SW 1271 (cell line): ENCODE data around the gene HTR2A.
"Not testable (repeated sequence)": the region's sequence is repeated elsewhere in the genome, so short reads cannot be mapped to it uniquely, and the experiment has no call there.

Source experiments
- DNase-seq, 2 experiments: peaks; one replicate each; lab custom pipeline; 2025; lab: John Stamatoyannopoulos, UW

Gene HTR2A

GRCh38 chr13:46810440-46810839 lies 86.4 kb downstream of the HTR2A start:
- DNase-seq, result no peak

- not testable (repeated sequence) for DNase-seq
Observed at GRCh38 chr13:46804921-46805320, 91.9 kb downstream of the HTR2A start.

DNA sequence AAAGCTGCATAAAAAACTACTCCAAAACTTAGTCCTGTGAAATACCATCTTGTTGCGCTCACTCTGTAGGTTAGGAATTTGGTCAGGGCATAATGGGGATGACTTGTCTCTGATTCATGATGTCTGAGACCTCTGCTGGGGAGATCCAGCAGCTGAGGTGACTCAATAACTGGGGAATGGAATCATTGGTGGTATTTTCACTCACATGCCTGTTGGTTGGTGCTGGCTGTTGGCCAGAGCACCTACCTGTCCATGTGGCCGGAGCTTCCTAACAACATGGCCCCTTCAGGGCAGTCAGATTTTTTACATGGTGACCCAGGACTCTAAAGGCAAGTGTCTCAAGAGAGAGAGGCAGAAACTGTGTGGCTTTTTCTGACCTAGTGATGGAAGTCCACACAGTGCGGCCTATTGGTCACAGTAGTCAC lies 92.5 kb downstream of the HTR2A start:
- DNase-seq, result peak; percentile 82 to 85

- no peak for DNase-seq
Observed at GRCh38 chr13:46803586-46803985, 93.3 kb downstream of the HTR2A start.

- DNase-seq, result no peak
Observed at GRCh38 chr13:46801858-46802257, 95.0 kb downstream of the HTR2A start.

DNA sequence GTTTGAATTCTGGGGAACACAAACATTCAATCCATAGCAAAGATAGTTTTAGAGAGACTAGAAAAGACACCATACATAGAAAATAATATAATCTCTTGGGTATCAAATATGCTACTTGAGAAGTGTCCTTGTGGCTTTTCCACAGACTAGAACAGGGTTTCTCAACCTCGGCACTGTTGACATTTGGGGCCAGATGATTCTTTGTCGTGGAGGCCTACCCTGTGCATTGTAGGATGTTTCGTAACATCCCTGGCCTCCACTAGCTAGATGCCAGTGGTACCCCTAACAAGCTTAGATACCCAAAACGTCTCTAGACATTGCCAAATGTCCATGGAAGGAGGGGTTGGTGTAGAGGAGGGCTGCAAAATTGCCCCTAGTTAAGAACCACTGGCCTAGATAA lies 97.7 kb downstream of the HTR2A start:
- DNase-seq, result no peak

DNA sequence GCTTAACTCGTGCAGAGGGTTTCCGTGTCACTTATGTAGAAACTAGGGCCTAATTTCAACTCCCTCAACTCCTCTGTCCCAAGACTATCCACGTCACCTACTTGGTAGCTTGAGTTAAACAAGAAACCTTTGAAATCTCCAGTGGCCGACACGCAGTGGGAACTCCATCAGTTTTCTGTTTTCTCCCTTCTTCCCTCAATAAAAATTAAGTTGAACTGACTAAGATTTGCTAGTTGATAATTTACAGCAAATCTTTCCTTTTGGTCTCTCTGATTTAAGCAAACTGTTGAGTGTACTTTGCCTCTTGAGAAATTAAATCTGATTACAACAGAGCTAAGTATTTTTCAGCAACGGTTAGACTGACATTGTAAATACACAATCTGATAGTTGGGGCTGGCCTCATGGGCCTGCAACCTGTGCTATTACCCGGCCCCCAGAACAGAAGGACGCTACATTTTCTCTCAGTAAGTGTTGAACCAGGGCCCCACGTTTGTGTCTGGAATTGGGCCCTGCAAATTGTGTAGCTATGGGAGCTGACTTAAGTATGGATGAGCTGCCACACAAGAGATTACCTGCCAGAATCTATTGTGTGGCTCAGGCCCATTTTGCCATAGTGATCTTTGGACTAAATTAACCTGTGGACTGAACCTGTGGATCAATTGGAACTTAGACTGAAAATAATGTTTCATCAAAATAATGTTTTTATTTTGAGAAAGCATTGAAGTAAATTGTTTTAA lies 99.2 kb downstream of the HTR2A start:
- DNase-seq, result no peak

DNA sequence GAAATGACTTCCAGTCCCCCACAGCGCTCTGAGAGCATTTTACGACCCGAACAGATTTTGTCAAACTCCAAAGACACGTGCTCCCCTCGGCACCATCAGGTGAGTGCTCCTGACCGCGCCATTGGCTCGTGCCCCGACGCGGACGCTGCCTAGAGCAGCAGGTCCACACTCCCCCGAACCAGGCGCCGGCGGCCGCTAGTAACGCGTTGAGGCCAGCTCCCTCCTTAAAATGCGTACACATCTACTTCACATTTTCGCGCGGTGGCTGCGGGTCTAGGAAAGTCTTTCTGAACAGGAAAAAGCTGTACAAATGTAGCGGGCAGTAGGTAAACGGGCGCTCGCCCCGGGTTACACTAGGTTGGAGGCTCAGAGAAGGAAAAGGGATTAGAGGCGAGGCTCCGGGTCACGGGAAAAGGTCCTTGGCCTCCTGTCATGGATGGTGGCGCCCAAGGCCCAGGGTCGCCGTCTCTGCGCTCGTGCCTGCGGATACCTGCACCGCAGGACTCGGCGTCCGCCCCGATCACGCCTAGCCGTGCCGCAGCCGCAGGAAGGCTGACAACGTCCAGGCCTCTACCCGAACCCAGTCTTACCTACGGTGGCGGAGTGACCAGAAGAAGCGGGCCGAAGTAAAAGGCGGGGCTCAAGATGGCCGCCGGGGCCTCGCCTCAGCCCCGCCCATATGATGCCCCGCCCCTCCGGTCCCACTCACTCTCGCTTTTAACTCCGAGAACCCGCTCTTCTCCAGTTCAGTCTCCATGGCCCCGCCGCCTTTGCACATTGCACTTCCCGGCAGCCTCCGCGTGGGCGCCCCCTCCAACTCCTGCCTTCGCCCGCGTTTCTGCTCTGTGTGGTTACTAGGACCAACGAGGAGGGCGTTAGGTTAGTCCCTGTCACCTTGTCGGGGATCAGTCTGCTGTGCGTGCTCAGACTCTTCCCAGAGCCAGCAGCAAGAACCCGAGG lies 100.1 kb downstream of the HTR2A start, which contains the start of gene ESD:
ESD (minus strand) TSS at position 647 of the 960 bp plus-strand sequence. CDS start 5,748 bp downstream, outside the sequence.
- peak; percentile 82 to 93 for DNase-seq

GRCh38 chr13:46796129-46796514 lies 100.7 kb downstream of the HTR2A start:
- no peak for DNase-seq

- no peak for DNase-seq
Observed at GRCh38 chr13:46795321-46795720, 101.5 kb downstream of the HTR2A start.

- DNase-seq, result no peak
Observed at GRCh38 chr13:46783504-46783903, 113.3 kb downstream of the HTR2A start.

DNA sequence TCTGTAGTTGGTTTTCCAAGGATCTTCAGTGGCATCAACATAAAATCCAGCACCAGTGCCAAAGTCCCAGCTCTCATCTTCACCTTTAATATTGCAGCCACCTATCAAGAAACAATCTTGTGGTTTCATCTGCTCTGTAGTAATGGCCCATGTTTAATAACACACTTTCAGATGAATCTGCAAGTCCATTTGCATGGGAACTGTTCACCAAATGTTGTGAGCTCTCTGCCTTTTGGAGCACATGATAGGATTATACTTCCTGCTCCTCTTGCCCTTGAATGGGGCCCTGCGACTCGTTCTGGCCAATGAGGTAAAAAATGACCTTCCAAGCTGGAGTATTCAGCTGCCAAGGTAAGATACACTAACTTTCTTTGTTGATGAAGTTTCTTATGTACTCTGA lies 114.2 kb downstream of the HTR2A start:
- DNase-seq, result no peak

DNA sequence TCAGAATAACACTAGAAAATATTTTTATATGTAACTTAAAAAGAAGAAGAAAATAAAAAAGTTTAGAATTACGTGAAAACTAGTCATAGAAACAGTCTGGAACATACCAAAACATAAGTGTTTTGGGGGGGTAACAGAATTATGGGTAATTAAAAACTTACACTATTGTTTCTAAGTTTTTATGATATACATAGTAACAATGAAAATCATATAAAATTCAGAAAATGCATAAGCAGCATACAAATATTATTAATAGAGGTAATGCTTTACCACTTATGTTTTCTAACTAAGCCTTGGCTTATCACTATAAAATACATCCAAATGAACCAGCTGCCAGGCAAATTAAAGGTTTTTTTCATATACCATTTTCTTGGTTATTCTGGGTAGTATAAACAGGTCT lies 114.8 kb downstream of the HTR2A start:
- DNase-seq, result no peak
